IPS-20b (cell line): ENCODE results near the gene DHRS2.

Experiments
- H3K27ac ChIP-seq: one replicate; pipeline ENCODE4 v1.5.1; 2013; ENCODE audit warnings: low read length
- H3K27me3 ChIP-seq: 2 replicates; pipeline ENCODE4 v1.6.1; 2013; ENCODE audit warnings: mild to moderate bottlenecking, low read length, inconsistent platforms; ENCODE audit not compliant: insufficient read depth
- H3K36me3 ChIP-seq: 2 replicates; pipeline ENCODE4 v1.6.1; 2013; ENCODE audit warnings: low read depth, mild to moderate bottlenecking, inconsistent platforms, low read length, moderate library complexity; ENCODE audit not compliant: insufficient read depth
- H3K4me1 ChIP-seq: 2 replicates; pipeline ENCODE4 v1.6.1; 2013; ENCODE audit warnings: mild to moderate bottlenecking, control low read depth, inconsistent platforms, low read length, moderate library complexity; ENCODE audit not compliant: insufficient read depth
- H3K4me3 ChIP-seq: 2 replicates; pipeline ENCODE4 v1.5.1; 2013; ENCODE audit warnings: mild to moderate bottlenecking, low read length, inconsistent platforms
- H3K9ac ChIP-seq: 2 replicates; pipeline ENCODE4 v1.6.1; 2013; ENCODE audit warnings: low read depth, mild to moderate bottlenecking, inconsistent platforms, low read length, moderate library complexity
- H3K9me3 ChIP-seq: 2 replicates; pipeline ENCODE4 v1.6.1; 2013; ENCODE audit warnings: mild to moderate bottlenecking, low read depth, low read length, inconsistent platforms; ENCODE audit not compliant: insufficient read depth

DHRS2 gene

DNA sequence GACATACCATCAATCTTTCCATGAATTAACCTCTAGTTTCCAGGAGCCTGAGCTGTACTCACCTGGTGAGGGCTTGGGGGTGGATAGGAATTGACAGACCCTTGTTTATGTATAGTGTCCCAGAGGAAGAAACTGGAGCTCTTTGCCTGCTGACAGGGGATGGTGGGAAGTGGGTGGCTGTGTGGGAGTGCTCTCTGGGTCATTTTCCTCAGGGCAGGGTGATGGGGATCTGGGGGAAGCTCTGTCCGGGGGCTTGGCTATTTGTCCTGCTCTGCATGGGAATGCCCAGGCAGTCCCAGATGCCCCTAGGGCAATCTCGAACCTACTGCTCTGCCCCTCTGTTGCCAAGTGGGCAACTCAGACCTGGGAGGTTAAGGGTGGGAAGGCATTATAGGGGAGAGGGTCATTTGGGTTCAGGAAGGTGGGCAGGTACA lies 21.8 kb upstream of the DHRS2 start:
- Histone ChIP-seq H3K27me3 (no peaks in the 10 kb centered on the region), H3K36me3 (no peaks in the 10 kb centered on the region), H3K9me3 (no peaks in the 10 kb centered on the region), H3K27ac (no peak overlapping the region), H3K4me3 (no peak overlapping the region), H3K9ac (no peak overlapping the region), H3K4me1 (no peaks in the 10 kb centered on the region)

GRCh38 chr14:23615856-23616255 lies 20.3 kb upstream of the DHRS2 start:
- no peaks in the 10 kb centered on the region for H3K4me1 ChIP-seq
- no peaks in the 10 kb centered on the region for H3K27me3 ChIP-seq
- H3K9ac ChIP-seq: no peak overlapping the region
- no peaks in the 10 kb centered on the region for H3K36me3 ChIP-seq
- H3K27ac ChIP-seq: no peak overlapping the region
- no peaks in the 10 kb centered on the region for H3K9me3 ChIP-seq
- H3K4me3 ChIP-seq: no peak overlapping the region

DNA sequence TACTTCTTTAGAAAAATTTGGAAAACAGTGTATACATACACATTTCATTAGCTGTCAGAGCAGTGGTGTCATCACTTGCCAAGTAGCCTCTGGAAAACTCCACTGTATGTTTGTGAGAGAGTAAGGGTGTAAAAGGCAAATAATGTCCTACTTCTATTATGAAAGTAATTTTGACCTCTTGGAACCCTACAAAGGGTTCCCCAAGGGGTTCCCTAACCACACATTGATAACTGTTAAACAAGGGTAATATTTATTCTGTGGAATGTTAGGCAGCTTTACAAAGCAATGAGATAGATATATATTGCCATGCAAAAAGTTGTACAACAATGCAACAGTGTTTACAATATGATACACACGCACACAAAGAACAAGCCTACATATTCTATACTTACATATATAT lies 18.6 kb upstream of the DHRS2 start:
- Histone ChIP-seq H3K27me3 (no peaks in the 10 kb centered on the region), H3K4me1 (no peaks in the 10 kb centered on the region), H3K4me3 (no peak overlapping the region), H3K9ac (no peak overlapping the region), H3K9me3 (peaks cover 3% of the 10 kb centered on the region), H3K36me3 (no peaks in the 10 kb centered on the region), H3K27ac (no peak overlapping the region)

DNA sequence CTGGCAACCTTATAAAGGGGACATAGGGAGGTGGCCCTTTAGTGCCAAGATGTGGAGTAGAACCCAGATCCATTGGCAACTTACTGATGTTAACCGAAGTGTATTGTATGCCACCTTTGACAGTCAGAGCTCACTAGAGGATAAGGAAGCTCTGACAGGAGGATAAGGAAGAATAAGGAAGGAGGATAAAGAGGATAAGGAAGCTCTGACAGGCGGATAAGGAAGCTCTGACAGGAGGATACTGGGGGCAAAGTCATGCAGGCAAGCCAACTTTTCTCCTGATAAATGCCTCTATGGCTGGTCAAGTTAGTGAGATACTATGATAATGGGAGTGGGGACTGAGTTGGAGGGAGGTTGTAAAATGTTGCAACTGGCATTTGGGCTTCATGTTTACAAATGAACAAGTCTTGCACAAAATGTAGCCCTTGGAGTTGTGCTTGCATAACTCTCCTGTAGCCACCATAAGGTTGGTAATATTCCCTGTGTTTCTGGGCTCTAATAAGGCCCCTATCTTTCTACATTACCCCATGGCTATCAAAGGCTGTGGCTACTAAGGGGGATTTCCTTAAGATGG lies 17.7 kb upstream of the DHRS2 start:
- Histone ChIP-seq H3K36me3 (no peaks in the 10 kb centered on the region), H3K9ac (no peak overlapping the region), H3K4me3 (no peak overlapping the region), H3K4me1 (no peaks in the 10 kb centered on the region), H3K27ac (no peak overlapping the region), H3K27me3 (no peaks in the 10 kb centered on the region), H3K9me3 (peaks cover 9% of the 10 kb centered on the region)

- Histone ChIP-seq H3K27me3 (no peaks in the 10 kb centered on the region), H3K27ac (no peak overlapping the region), H3K9ac (no peak overlapping the region), H3K36me3 (no peaks in the 10 kb centered on the region), H3K4me1 (no peaks in the 10 kb centered on the region), H3K4me3 (no peak overlapping the region), H3K9me3 (peaks cover 27% of the 10 kb centered on the region)
Observed at GRCh38 chr14:23620177-23620702, 15.9 kb upstream of the DHRS2 start.

DNA sequence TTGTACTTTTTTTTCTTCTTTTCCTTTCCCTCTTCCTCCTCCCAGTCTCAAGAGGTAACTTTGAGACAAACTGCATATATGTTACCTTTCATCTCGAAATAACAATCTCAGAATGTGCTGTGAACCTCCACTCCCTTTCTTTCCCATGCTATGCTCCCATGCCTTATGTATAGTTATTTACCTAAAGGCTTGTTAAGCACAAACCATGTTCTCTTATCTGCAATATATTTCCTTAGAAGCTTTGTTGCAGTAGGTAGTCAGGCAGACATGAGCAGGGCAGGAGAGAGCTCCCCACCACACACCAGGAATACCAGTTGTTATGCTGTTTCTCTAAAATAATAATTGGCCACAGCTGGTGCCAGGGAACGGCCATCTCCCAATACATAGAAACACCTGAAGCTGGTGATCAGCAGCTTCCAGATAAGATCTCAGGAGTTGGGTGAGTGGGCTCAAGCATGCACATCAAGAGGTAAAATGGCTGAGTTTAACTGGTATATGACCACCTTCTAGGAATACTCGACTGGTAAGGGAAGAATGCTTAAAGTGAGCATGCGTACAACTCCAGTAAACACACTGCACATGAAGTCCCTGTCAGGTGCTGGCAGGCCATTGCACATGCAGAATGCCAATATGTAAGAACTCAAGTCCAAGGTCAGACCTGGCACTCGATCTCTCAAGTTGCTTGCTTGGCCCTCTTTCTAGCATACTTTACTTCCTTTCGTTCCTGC lies 14.8 kb upstream of the DHRS2 start:
- H3K9ac ChIP-seq: no peak overlapping the region
- no peaks in the 10 kb centered on the region for H3K27me3 ChIP-seq
- H3K4me3 ChIP-seq: no peak overlapping the region
- no peaks in the 10 kb centered on the region for H3K4me1 ChIP-seq
- H3K36me3 ChIP-seq: no peaks in the 10 kb centered on the region
- no peak overlapping the region for H3K27ac ChIP-seq
- peaks cover 38% of the 10 kb centered on the region for H3K9me3 ChIP-seq

GRCh38 chr14:23621932-23622730 lies 14.0 kb upstream of the DHRS2 start:
- Histone ChIP-seq H3K9me3 (peaks cover 41% of the 10 kb centered on the region), H3K9ac (no peak overlapping the region), H3K4me1 (no peaks in the 10 kb centered on the region), H3K27me3 (no peaks in the 10 kb centered on the region), H3K27ac (no peak overlapping the region), H3K36me3 (no peaks in the 10 kb centered on the region), H3K4me3 (no peak overlapping the region)

DNA sequence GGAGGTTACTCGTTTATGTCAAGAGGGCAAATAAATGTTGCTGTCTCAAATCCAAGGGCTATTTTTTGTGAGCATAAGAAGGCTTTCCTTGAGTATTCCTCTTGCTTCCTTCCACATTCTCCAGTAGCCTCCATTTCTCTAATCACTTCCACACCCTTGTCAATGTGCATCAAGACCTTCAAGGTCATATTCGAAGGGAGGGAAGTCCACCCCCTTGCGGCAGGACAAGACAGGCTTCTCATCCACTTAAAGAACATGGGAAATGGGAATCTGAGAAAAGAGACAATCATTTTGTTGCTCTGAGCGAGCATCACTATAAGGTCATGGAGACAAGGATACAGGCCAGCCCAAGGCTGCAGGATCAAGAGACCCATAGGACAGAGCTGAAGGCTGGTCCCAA lies 13.2 kb upstream of the DHRS2 start:
- no peak overlapping the region for H3K9ac ChIP-seq
- no peak overlapping the region for H3K27ac ChIP-seq
- no peaks in the 10 kb centered on the region for H3K27me3 ChIP-seq
- no peaks in the 10 kb centered on the region for H3K36me3 ChIP-seq
- H3K4me1 ChIP-seq: no peaks in the 10 kb centered on the region
- no peak overlapping the region for H3K4me3 ChIP-seq
- H3K9me3 ChIP-seq: peaks cover 41% of the 10 kb centered on the region

- Histone ChIP-seq H3K9me3 (peaks cover 41% of the 10 kb centered on the region), H3K4me1 (no peaks in the 10 kb centered on the region), H3K36me3 (no peaks in the 10 kb centered on the region), H3K27me3 (no peaks in the 10 kb centered on the region), H3K4me3 (no peak overlapping the region), H3K27ac (no peak overlapping the region), H3K9ac (no peak overlapping the region)
Observed at GRCh38 chr14:23623962-23624361, 12.2 kb upstream of the DHRS2 start.

DNA sequence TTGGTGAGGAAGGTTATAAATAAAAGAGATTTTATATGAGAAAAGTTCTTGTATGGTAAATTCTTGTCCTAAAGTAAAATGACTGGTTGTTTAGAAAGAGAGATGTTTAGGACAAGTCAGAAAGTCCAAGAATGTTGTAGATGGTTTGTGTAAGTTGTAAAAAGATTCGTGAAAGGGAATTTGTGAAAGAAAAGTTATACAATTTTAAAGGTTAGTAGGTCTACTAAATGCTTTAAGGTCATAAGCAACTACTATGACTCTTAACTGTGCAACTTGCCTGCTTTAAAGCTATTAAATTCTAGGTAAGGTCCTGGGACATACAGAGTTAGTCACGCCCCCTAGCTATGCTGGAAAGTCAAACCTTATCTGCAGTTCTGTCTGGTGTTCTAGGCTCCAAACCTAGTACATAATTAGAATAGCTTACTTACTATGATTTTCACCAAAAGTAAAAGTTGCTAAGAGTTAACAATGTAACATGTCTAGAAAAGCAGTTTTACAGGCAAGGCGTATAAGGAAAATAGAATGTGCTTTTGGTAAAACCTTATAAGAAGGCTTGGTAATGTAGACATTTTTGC lies 11.2 kb upstream of the DHRS2 start:
- no peak overlapping the region for H3K4me3 ChIP-seq
- H3K27me3 ChIP-seq: no peaks in the 10 kb centered on the region
- no peaks in the 10 kb centered on the region for H3K4me1 ChIP-seq
- H3K27ac ChIP-seq: no peak overlapping the region
- H3K9me3 ChIP-seq: peaks cover 41% of the 10 kb centered on the region
- H3K36me3 ChIP-seq: no peaks in the 10 kb centered on the region
- H3K9ac ChIP-seq: no peak overlapping the region

GRCh38 chr14:23626946-23627345 lies 9.2 kb upstream of the DHRS2 start:
- peaks cover 41% of the 10 kb centered on the region for H3K9me3 ChIP-seq
- no peak overlapping the region for H3K9ac ChIP-seq
- H3K27me3 ChIP-seq: no peaks in the 10 kb centered on the region
- H3K4me3 ChIP-seq: no peak overlapping the region
- H3K36me3 ChIP-seq: no peaks in the 10 kb centered on the region
- H3K27ac ChIP-seq: no peak overlapping the region
- H3K4me1 ChIP-seq: peaks cover 4% of the 10 kb centered on the region; the same call in 1 of the 2 replicates
